ENCODE results near the gene MGME1. TPM values are rescaled to one million over a fixed set of nuclear protein-coding genes. Genes with fewer than 3 reads are reported as not detected.

MGME1 gene
- total RNA-seq, 1 experiment from 2014 or later, result 50.5 TPM

GRCh38 chr20:17928211-17928611, 40.6 kb upstream of the MGME1 start:
- H3K4me1 Mint-ChIP-seq (ENCODE audit: low read depth, unreplicated experiment), result peaks cover 34% of the 10 kb centered on the region
- Histone ChIP-seq H3K27me3 (replicated peaks; ENCODE audit: control insufficient read depth, insufficient read depth, low read length) (no peaks in the 10 kb centered on the region), H3K4me1 (peaks cover 47% of the 10 kb centered on the region), H3K9me3 (peaks cover 12% of the 10 kb centered on the region; the same call in 1 of the 2 replicates), H3K4me3 (ENCODE audit: low read depth, low read length) (no peak overlapping the region), H3K36me3 (ENCODE audit: control insufficient read depth, insufficient read depth, low read length) (no peaks in the 10 kb centered on the region; the same call in 1 of the 2 replicates)
- ChIA-PET CTCF (no interaction called here), POLR2A (interaction anchor here (1.5 kb wide), 1 partner anchor 246 kb away, joined by 8 read pairs; the partner anchor contains the start of gene RRBP1)
- peak overlapping the region; percentile 81 for H3K27ac Mint-ChIP-seq (ENCODE audit: unreplicated experiment)
- no peak for TF ChIP-seq CTCF (IDR thresholded peaks at IDR 0.05; ENCODE audit: insufficient read depth in 1 of 2, low read depth in 1 of 2, low read length in 1 of 2, severe bottlenecking in 1 of 2, unreplicated experiment in 1 of 2)
- BruUV-seq (replicated peaks), result TSS peak; percentile 43
- DNase-seq, result no peak
- peaks cover 10% of the 10 kb centered on the region for H3K9me3 Mint-ChIP-seq (ENCODE audit: unreplicated experiment)
- peaks cover 19% of the 10 kb centered on the region for H3K36me3 Mint-ChIP-seq (ENCODE audit: insufficient read depth, unreplicated experiment)
- H3K27me3 Mint-ChIP-seq (ENCODE audit: insufficient read depth, unreplicated experiment), result no peaks in the 10 kb centered on the region
- intact Hi-C loops (cut with micrococcal nuclease; ENCODE audit: unreplicated experiment), result no loop called here
- H3K4me3 Mint-ChIP-seq (ENCODE audit: unreplicated experiment), result peak overlapping the region; percentile 45

- H3K4me3 Mint-ChIP-seq (ENCODE audit: unreplicated experiment), result peak overlapping the region; percentile 45
Observed at GRCh38 chr20:17928633-17929311, 40.0 kb upstream of the MGME1 start.

DNA sequence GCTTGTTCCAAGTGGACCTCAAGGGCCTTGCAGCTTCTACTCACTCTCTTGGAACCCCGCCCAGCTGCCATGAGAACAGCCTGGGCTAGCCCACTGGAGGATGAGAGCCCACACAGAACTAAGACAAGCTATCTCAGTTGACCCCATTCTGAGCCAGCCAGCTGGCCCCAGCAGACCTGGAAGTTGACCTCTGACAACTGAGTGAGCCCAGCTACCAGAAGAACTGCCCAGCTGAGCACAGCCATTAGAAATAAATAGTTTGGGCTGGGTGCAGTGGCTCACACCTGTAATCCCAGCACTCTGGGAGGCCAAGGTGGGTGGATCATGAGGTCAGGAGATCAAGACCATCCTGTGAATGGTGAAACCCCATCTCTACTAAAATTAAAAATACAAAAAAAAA, 37.3 kb upstream of the MGME1 start:
- Histone ChIP-seq H3K36me3 (ENCODE audit: control insufficient read depth, insufficient read depth, low read length) (no peaks in the 10 kb centered on the region), H3K27me3 (replicated peaks; ENCODE audit: control insufficient read depth, insufficient read depth, low read length) (no peaks in the 10 kb centered on the region), H3K4me3 (ENCODE audit: low read depth, low read length) (no peak overlapping the region), H3K9me3 (peaks cover 12% of the 10 kb centered on the region; the same call in 1 of the 2 replicates), H3K4me1 (peaks cover 32% of the 10 kb centered on the region)
- intact Hi-C loops (cut with micrococcal nuclease; ENCODE audit: unreplicated experiment), result loop anchor here (10.0 kb wide), 1 partner anchor 397 kb away; the partner anchor contains the start of gene BFSP1
- no peak for TF ChIP-seq CTCF (IDR thresholded peaks at IDR 0.05; ENCODE audit: insufficient read depth in 1 of 2, low read depth in 1 of 2, low read length in 1 of 2, severe bottlenecking in 1 of 2, unreplicated experiment in 1 of 2)
- peaks cover 20% of the 10 kb centered on the region for H3K36me3 Mint-ChIP-seq (ENCODE audit: insufficient read depth, unreplicated experiment)
- ChIA-PET POLR2A (no interaction called here), CTCF (no interaction called here)
- H3K9me3 Mint-ChIP-seq (ENCODE audit: unreplicated experiment), result peaks cover 10% of the 10 kb centered on the region
- DNase-seq, result no peak
- no peak overlapping the region for H3K27ac Mint-ChIP-seq (ENCODE audit: unreplicated experiment)
- no peak overlapping the region for H3K4me3 Mint-ChIP-seq (ENCODE audit: unreplicated experiment)
- BruUV-seq (replicated peaks), result no TSS peak
- no peaks in the 10 kb centered on the region for H3K27me3 Mint-ChIP-seq (ENCODE audit: insufficient read depth, unreplicated experiment)
- H3K4me1 Mint-ChIP-seq (ENCODE audit: low read depth, unreplicated experiment), result peaks cover 34% of the 10 kb centered on the region

More at GRCh38 chr20:17928633-17929311, 40.0 kb upstream of the MGME1 start:
- peak overlapping the region; percentile 81 for H3K27ac Mint-ChIP-seq (ENCODE audit: unreplicated experiment)
- Histone ChIP-seq H3K36me3 (ENCODE audit: control insufficient read depth, insufficient read depth, low read length) (no peaks in the 10 kb centered on the region; the same call in 1 of the 2 replicates), H3K4me1 (peaks cover 47% of the 10 kb centered on the region), H3K4me3 (ENCODE audit: low read depth, low read length) (no peak overlapping the region), H3K27me3 (replicated peaks; ENCODE audit: control insufficient read depth, insufficient read depth, low read length) (no peaks in the 10 kb centered on the region), H3K9me3 (peaks cover 12% of the 10 kb centered on the region; the same call in 1 of the 2 replicates)
- CTCF ChIA-PET, result interaction anchor here (1.3 kb wide), 1 partner anchor 10 kb away, joined by 9 read pairs; no protein-coding TSS in a partner anchor
- BruUV-seq (replicated peaks), result no TSS peak
- H3K27me3 Mint-ChIP-seq (ENCODE audit: insufficient read depth, unreplicated experiment), result no peaks in the 10 kb centered on the region
- peaks cover 34% of the 10 kb centered on the region for H3K4me1 Mint-ChIP-seq (ENCODE audit: low read depth, unreplicated experiment)
- POLR2A ChIA-PET, result interaction anchor here (1.5 kb wide), 1 partner anchor 246 kb away, joined by 8 read pairs; the partner anchor contains the start of gene RRBP1
- H3K36me3 Mint-ChIP-seq (ENCODE audit: insufficient read depth, unreplicated experiment), result peaks cover 19% of the 10 kb centered on the region
- peaks cover 10% of the 10 kb centered on the region for H3K9me3 Mint-ChIP-seq (ENCODE audit: unreplicated experiment)
- peak; percentile 65 to 81 for DNase-seq
- intact Hi-C loops (cut with micrococcal nuclease; ENCODE audit: unreplicated experiment), result no loop called here
- no peak for TF ChIP-seq CTCF (IDR thresholded peaks at IDR 0.05; ENCODE audit: insufficient read depth in 1 of 2, low read depth in 1 of 2, low read length in 1 of 2, severe bottlenecking in 1 of 2, unreplicated experiment in 1 of 2)
